HG03135 (cell line): ENCODE measurements around the gene FREM3.
"Not testable (repeated sequence)": the region's sequence is repeated elsewhere in the genome, so short reads cannot be mapped to it uniquely, and the experiment has no call there.

Source experiments
- ATAC-seq: cut with Tn5 transposase; IDR thresholded peaks from one replicate; pipeline ENCODE4 v1.9.1; 2021; ENCODE audit warnings: mild to moderate bottlenecking, moderate library complexity; ENCODE audit not compliant: unreplicated experiment

Gene FREM3

DNA sequence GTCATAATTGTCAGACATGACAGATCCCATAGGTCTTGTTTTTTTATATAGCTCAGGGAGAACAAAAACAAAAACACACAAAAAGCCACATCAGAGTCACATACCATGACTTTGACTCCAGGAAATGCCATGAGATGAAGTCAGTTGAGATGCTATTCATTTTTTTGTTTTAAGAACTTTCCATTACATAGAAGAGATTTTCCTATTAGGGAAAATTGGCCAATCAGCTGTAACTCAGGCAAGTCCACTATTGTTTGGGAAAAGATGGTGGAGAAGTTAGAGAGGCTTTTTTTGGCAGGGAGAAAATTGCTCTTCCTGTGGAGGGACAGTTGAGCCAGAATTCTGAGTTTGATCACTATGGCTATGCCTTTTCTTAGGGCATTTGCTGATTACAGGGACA, 114.4 kb downstream of the FREM3 start:
- no peak for ATAC-seq

GRCh38 chr4:143585548-143585947, 114.9 kb downstream of the FREM3 start:
- ATAC-seq: no peak

DNA sequence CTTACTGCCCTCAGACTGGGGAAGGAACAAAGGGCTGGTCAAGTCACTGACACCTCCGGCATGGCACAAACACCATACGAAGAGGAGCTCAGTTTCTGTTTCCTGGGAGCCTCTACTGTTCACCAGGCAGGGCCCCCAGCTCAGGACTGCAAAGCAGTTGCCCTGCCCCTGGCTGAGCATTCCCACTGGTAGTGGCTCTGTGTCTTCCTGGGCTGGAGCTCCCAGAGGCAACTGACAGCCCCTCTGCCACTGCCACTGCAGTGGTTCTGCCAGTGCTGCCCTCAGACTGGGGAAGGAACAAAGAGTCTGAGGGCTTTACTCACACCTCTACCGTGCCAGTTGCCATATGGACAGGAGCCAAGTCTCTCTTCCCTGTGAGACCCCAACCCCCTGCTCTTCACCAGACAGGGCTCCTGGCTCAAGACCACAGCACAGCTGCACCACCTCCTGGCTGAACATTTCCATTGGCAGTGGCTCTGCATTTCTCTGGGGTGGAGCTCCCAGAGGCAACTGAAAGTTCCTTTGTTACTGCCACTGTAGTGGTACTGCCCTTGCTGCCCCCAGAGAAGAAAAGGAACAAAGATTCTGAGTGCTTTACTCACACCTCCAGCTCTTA, 119.0 kb downstream of the FREM3 start:
- ATAC-seq: no peak

GRCh38 chr4:143575331-143575730, 125.1 kb downstream of the FREM3 start:
- ATAC-seq: no peak

GRCh38 chr4:143564472-143564871, 136.0 kb downstream of the FREM3 start:
- no peak for ATAC-seq

GRCh38 chr4:143559757-143560147, 140.7 kb downstream of the FREM3 start:
- no peak for ATAC-seq

DNA sequence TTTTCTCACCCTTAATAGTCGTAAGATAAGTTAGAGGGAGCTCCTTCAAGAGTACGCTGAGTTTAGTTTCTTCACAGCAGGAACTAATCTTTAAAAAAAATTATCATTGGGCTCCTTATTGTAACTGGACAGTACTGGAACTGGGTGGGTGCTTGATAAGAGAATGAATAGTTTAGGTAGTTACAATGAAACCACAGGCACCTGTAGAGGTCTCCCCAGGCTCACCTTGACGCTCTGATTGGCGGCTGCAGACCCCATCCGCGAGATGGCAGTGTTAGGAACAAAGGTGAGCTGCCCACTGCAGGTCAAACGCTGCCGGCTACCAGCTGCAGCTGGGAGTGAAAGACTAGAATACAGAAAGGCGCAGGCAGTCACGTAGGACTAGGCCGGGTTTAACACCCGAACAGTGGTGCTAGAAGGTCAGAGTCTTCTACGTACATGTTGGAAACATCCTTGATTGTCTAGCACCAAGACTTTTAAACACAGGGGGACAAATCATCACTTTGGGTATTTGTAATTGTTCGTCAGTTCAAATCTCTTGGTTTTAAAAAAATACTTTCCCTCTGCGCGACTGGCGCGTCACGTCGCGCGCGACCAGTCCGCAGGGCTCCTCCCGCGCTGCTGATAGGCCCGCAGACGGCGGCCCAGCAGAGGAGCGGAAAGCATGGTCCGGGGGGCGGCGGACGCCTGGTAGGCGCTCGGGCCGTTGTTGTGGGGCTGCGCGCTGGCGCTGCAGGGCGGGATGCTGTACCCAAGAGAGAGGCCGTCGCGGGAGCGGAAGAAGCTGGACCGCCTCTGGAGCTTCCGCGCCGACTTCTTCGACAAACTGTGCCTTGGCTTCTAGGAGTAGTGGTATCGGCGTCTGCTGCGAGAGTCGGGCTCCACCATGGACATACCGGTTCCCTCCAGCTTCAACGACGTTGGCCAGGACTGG, 141.4 kb downstream of the FREM3 start:
- ATAC-seq: peak; percentile 79

DNA sequence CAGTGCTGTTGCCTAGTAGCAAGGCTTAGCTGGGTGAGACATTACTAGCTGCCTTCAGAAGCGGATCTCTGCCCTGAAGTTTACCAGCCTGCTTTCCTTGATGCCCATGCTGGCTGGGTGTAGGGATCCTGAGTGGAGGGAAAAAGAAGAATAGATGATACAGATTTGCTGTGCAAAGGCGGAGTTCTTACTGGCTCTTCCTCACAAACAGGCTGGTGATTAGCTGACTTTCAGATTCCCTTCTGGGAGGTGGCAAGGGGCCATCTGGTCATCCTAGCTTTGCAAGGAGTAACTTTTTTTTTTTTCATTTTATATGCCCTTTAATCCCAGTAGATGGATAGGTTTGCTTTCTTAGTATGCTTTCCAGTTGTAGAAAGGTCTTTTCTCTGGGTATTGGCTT, 142.2 kb downstream of the FREM3 start:
- no peak for ATAC-seq

DNA sequence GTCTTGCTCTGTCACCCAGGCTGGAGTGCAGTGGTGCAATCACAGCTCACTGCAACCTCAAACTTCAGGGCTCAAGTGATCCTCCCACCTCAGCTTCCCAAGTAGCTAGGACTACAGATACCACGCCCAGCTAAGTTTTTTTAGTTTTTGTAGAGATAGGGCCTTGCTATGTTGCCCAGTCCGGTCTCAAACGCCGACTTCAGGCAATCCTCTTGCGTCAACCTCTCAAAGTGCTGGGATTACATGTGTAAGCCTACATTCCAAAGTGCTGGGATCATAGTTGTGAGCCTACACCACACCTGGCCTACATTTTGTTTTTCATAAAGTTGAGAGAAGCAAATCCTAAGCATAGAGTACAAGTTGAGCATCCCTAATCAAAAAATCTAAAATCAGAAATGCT, 144.8 kb downstream of the FREM3 start:
- no peak for ATAC-seq

DNA sequence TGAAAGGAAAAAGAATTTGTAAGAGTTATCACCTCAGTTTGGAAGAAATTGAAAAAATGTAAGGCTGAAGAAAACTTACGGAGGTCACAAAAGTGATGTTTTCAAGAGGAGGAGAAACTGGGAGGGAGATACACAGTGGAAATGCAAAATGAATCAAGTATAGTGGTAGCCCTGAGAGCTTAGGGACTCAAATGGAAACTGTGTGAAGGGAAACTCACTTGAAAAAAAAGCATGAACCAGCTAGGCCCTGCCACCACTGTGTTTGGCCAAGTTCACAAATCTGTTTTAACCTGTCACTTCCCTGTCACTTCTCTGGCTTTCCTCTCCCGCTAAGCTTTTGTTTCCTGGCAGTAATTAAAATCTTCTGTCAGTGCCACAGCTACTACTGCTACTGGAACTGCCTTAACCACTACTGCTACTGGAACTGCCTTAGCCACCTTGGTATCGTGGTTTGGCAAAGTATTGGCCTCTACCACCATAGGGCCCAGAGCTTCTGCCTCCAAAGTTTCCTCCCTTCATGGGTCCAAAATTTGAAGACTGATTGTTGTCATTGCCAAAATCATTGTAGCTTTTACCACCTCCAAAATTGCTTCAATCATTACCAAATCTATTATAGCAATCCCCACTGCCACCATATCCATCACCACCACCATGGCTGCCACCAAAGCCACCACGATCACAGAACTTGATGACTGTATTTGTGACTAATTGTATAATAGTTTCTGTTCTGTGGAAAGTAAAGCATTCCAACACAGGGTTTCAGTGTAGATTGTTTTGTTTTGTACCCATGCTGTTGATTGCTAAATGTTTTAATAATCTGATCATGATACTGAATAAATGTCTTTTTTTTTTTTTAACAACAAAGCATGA, 145.5 kb downstream of the FREM3 start:
- peak; percentile 60 for ATAC-seq

GRCh38 chr4:143549928-143550327, 150.5 kb downstream of the FREM3 start:
- ATAC-seq: no peak

GRCh38 chr4:143539670-143540023, 160.8 kb downstream of the FREM3 start:
- no peak for ATAC-seq

GRCh38 chr4:143538979-143539669, 161.4 kb downstream of the FREM3 start:
- no peak for ATAC-seq

- ATAC-seq: no peak
Observed at GRCh38 chr4:143531788-143532491, 168.5 kb downstream of the FREM3 start.

GRCh38 chr4:143531380-143531779, 169.1 kb downstream of the FREM3 start:
- no peak for ATAC-seq

- ATAC-seq: not testable (repeated sequence)
Observed at GRCh38 chr4:143528046-143528445, 172.4 kb downstream of the FREM3 start.
